A549 (cell line): Measurements from ENCODE around the gene KDM4B. TPM values are rescaled to one million over a fixed set of nuclear protein-coding genes. Genes with fewer than 3 reads are reported as not detected.

Experiments used
- ATAC-seq, 2 experiments: fragments of 200-7000 bp in 1 of 2; fragments of >200 bp in 1 of 2; cut with Nextera tagmentation in 1 of 2; cut with Tn5 transposase in 1 of 2; 3 replicates each; pipeline versions ENCODE4 v1.8.0 to v1.9.1; 2018 to 2020; ENCODE audit warnings: mild to moderate bottlenecking in 1 of 2, moderate library complexity in 1 of 2
- CTCF ChIA-PET: fragments of 300-600 bp; sonication (Branson Sonifier 250); formaldehyde crosslinking; extraction: SDS; loops from one replicate; lab custom pipeline; 2021; ENCODE audit warnings: antibody characterized with exemption, inconsistent platforms; lab: Yijun Ruan, JAX
- POLR2A ChIA-PET: fragments of 350-600 bp; formaldehyde crosslinking; extraction: SDS; loops from one replicate; lab custom pipeline; 2021; ENCODE audit warnings: antibody characterized with exemption, inconsistent platforms; lab: Yijun Ruan, JAX
- DNase-seq, 2 experiments: peaks; one replicate each; pipeline versions ENCODE4 v3.0.0 to v3.0.0-alpha.2; 2011 to 2016; ENCODE audit warnings: low read depth in 1 of 2, low spot score in 1 of 2
- FAIRE-seq: peaks from 2 replicates; lab custom pipeline; 2011; peaks lifted over from hg19 to GRCh38; lab: Jason Lieb, UNC
- H3K27ac ChIP-seq, 2 experiments: fragments of >200 bp; sonication (Bioruptor Twin); formaldehyde crosslinking; 3 replicates each; pipeline ENCODE4 v1.5.1; 2016 to 2017
- H3K4me1 ChIP-seq: fragments of >200 bp; sonication (Bioruptor Twin); formaldehyde crosslinking; 3 replicates; pipeline ENCODE4 v1.6.1; 2016
- H3K4me2 ChIP-seq: fragments of >200 bp; sonication (Bioruptor Twin); formaldehyde crosslinking; 3 replicates; pipeline ENCODE4 v1.6.1; 2016
- H3K4me3 ChIP-seq: fragments of >200 bp; sonication (Bioruptor Twin); formaldehyde crosslinking; 3 replicates; pipeline ENCODE4 v1.5.1; 2016
- H3K9me3 ChIP-seq: fragments of >200 bp; sonication (Bioruptor Twin); formaldehyde crosslinking; 3 replicates; pipeline ENCODE4 v1.6.1; 2016
- CBX8 ChIP-seq: fragments of 200-600 bp; sonication (generic); IDR thresholded peaks from 2 replicates; pipeline ENCODE4 v1.6.1; 2016
- CEBPB ChIP-seq, 2 experiments: fragments of >200 bp in 1 of 2; sonication (Bioruptor Twin) in 1 of 2; formaldehyde crosslinking in 1 of 2; IDR thresholded peaks; 2 replicates each; pipeline ENCODE4 v1.6.1; 2012 to 2016
- CTCF ChIP-seq: fragments of >200 bp; sonication (Bioruptor Twin); formaldehyde crosslinking; IDR thresholded peaks from 3 replicates; pipeline ENCODE4 v1.5.1; 2016
- EHF ChIP-seq: fragments of 250-450 bp; sonication (Bioruptor Pico); IDR thresholded peaks from 2 replicates; pipeline ENCODE4 v1.5.0; 2020; ENCODE audit warnings: mild to moderate bottlenecking
- ESRRA ChIP-seq: fragments of 150-350 bp; IDR thresholded peaks from 2 replicates; pipeline ENCODE4 v1.6.1; 2014; ENCODE audit warnings: mild to moderate bottlenecking, low read length, borderline replicate concordance
- FOSL2 ChIP-seq, 2 experiments: fragments of 450-650 bp in 1 of 2; fragments of >200 bp in 1 of 2; sonication (Bioruptor Twin) in 1 of 2; formaldehyde crosslinking; IDR thresholded peaks; 2 replicates each; pipeline versions ENCODE4 v1.5.0 to v1.6.1; 2016 to 2020; ENCODE audit warnings: mild to moderate bottlenecking in 1 of 2, moderate library complexity in 1 of 2
- FOXS1 ChIP-seq: fragments of 250-450 bp; sonication (Bioruptor Pico); IDR thresholded peaks from 2 replicates; pipeline ENCODE4 v1.5.0; 2020; ENCODE audit warnings: mild to moderate bottlenecking, moderate library complexity
- KDM1A ChIP-seq: fragments of 200-600 bp; sonication (generic); IDR thresholded peaks from 2 replicates; pipeline ENCODE4 v1.6.1; 2016; ENCODE audit warnings: low read depth, mild to moderate bottlenecking
- MAZ ChIP-seq: fragments of 150-350 bp; IDR thresholded peaks from 2 replicates; pipeline ENCODE4 v1.6.1; 2014; ENCODE audit warnings: antibody characterized with exemption, low read depth, low read length, borderline replicate concordance
- NFE2L2 ChIP-seq: fragments of 150-350 bp; conservative IDR thresholded peaks from 2 replicates; pipeline ENCODE4 v1.6.1; 2014; ENCODE audit warnings: low read length
- RFX5 ChIP-seq: fragments of 450-650 bp; IDR thresholded peaks from 2 replicates; pipeline ENCODE4 v1.7.1; 2014; ENCODE audit warnings: antibody characterized with exemption, mild to moderate bottlenecking, moderate library complexity
- RNF2 ChIP-seq: fragments of 200-600 bp; sonication (generic); IDR thresholded peaks from 2 replicates; pipeline ENCODE4 v1.6.1; 2016; ENCODE audit warnings: low read depth, mild to moderate bottlenecking, antibody characterized with exemption, moderate library complexity, borderline replicate concordance
- SMC3 ChIP-seq: fragments of >200 bp; sonication (Bioruptor Twin); formaldehyde crosslinking; IDR thresholded peaks from 3 replicates; pipeline ENCODE4 v1.6.1; 2018; ENCODE audit warnings: inconsistent platforms
- TFCP2L1 ChIP-seq: fragments of 250-450 bp; sonication (Bioruptor Pico); IDR thresholded peaks from 2 replicates; pipeline ENCODE4 v1.5.0; 2021; ENCODE audit warnings: mild to moderate bottlenecking
- ZNF302 ChIP-seq: fragments of 250-450 bp; sonication (Bioruptor Pico); IDR thresholded peaks from 2 replicates; pipeline ENCODE4 v1.9.0; 2021; ENCODE audit warnings: inconsistent platforms, mild to moderate bottlenecking, moderate library complexity
- WGBS: methylation state at CpG from one replicate; pipeline ENCODE4 v1.1.6; 2017; ENCODE audit errors: missing lambda C conversion rate; 5-methylcytosine and 5-hydroxymethylcytosine counted together
- polyA plus RNA-seq, 4 experiments: library from polyadenylated mRNA; depleted of rRNA in 3 of 4; stranded (reverse); fragments of >200 nt; fragmentation: RNase III in 1 of 4; extraction: RNeasy Plus Mini Kit Qiagen cat#74134 plus additional on column Dnase treatment in 1 of 4; gene quantifications; 2 replicates in 3 of 4; 3 replicates in 1 of 4; pipeline ENCODE4 v1.2.3, GENCODE V29; 2011 to 2017
- TF ChIP-seq, protein P1 (sequence below): fragments of 250-450 bp; sonication (Bioruptor Pico); IDR thresholded peaks from 2 replicates; pipeline ENCODE4 v1.5.0; 2021; ENCODE audit warnings: mild to moderate bottlenecking, moderate library complexity, borderline replicate concordance

The KDM4B gene
- polyA plus RNA-seq, 2 of the 4 experiments (the other 2 are of a cell fraction), result 3.0 to 4.6 TPM

- H3K4me3 ChIP-seq, result no peak overlapping the region
- DNase-seq (no peak), ATAC-seq (no peak), FAIRE-seq (no peak)
- 93% methylated on average over 8 of the region's 16 CpGs for WGBS
- no peak overlapping the region for H3K27ac ChIP-seq
- TF ChIP-seq CTCF, result no peak
- no peak for TF ChIP-seq ZNF302 (CRISPR knock-in tag)
- TF ChIP-seq, protein P1, sequence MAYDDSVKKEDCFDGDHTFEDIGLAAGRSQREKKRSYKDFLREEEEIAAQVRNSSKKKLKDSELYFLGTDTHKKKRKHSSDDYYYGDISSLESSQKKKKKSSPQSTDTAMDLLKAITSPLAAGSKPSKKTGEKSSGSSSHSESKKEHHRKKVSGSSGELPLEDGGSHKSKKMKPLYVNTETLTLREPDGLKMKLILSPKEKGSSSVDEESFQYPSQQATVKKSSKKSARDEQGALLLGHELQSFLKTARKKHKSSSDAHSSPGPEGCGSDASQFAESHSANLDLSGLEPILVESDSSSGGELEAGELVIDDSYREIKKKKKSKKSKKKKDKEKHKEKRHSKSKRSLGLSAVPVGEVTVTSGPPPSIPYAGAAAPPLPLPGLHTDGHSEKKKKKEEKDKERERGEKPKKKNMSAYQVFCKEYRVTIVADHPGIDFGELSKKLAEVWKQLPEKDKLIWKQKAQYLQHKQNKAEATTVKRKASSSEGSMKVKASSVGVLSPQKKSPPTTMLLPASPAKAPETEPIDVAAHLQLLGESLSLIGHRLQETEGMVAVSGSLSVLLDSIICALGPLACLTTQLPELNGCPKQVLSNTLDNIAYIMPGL, result no peak
- TF ChIP-seq RFX5, result no peak
- TF ChIP-seq FOSL2 (IDR thresholded peaks at IDR 0.05), result no peak
- TF ChIP-seq FOSL2 (CRISPR knock-in tag; IDR thresholded peaks at IDR 0.05), result no peak
- no peak for TF ChIP-seq KDM1A
- no peak for TF ChIP-seq CBX8
- H3K4me1 ChIP-seq, result no peaks in the 10 kb centered on the region
- ChIA-PET CTCF (interaction anchor here (0.7 to 1.9 kb wide), 5 partner anchors 9 to 213 kb away, joined by 3 to 7 read pairs (median 3); no protein-coding TSS in a partner anchor), POLR2A (no interaction called here)
- no peaks in the 10 kb centered on the region for H3K9me3 ChIP-seq
- no peak overlapping the region for H3K4me2 ChIP-seq
Measured at GRCh38 chr19:5022066-5022860, 53.4 kb downstream of the KDM4B start.

- no peaks in the 10 kb centered on the region for H3K4me1 ChIP-seq
- FAIRE-seq (no peak), DNase-seq (no peak), ATAC-seq (no peak)
- POLR2A ChIA-PET, result no interaction called here
- TF ChIP-seq RNF2 (no peak), SMC3 (no peak), TFCP2L1 (no peak)
- no peak overlapping the region for H3K4me2 ChIP-seq
- no peaks in the 10 kb centered on the region for H3K9me3 ChIP-seq
- CTCF ChIA-PET, result interaction anchor here (1.2 to 1.9 kb wide), 3 partner anchors 8 to 22 kb away, joined by 3 to 7 read pairs (median 3); no protein-coding TSS in a partner anchor
- 91% methylated on average over 15 of the region's 19 CpGs for WGBS
- no peak overlapping the region for H3K27ac ChIP-seq
- H3K4me3 ChIP-seq, result no peak overlapping the region
Measured at GRCh38 chr19:5023128-5023571, 54.2 kb downstream of the KDM4B start.

DNA sequence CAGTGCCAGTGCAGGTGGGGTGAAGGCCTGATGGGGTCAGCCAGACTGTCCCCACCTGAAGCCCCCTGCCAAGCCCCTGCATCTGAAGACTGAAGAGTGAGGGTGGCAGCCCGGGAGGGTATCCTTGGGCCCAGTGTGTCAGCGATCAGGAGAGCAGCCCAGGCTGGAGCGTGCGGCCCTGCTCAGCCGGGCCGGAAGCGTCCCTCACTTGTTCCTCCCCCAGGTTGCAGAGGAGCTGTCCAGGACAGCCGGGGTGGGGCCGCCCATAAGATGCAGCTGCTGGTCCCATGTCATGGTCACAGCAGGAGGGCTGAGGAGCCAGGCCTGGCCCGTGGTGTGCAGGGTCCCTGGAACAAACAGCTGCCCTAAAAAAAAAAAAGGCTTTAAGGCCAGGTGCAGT is 55.4 kb downstream of the KDM4B start:
- ATAC-seq, result no peak
- FAIRE-seq, result no peak
- Histone ChIP-seq H3K4me3 (no peak overlapping the region), H3K9me3 (no peaks in the 10 kb centered on the region), H3K4me2 (no peak overlapping the region), H3K27ac (no peak overlapping the region), H3K4me1 (no peaks in the 10 kb centered on the region)
- WGBS, result 50% methylated on average over 1 of the region's 10 CpGs
- ChIA-PET CTCF (interaction anchor here (0.8 to 1.5 kb wide), 3 partner anchors 14 to 151 kb away, joined by 3 to 4 read pairs (median 3); no protein-coding TSS in a partner anchor), POLR2A (no interaction called here)
- no peak for TF ChIP-seq NFE2L2
- TF ChIP-seq CEBPB (IDR thresholded peaks at IDR 0.05), result no peak
- no peak for TF ChIP-seq ESRRA
- TF ChIP-seq EHF (CRISPR knock-in tag), result no peak
- TF ChIP-seq MAZ, result no peak
- TF ChIP-seq FOXS1 (CRISPR knock-in tag), result no peak
- TF ChIP-seq RFX5, result no peak
- no peak for DNase-seq
